HFFc6 (cell line): Measurements from ENCODE around the gene INPP1. TPM values are rescaled to one million over a fixed set of nuclear protein-coding genes. Genes with fewer than 3 reads are reported as not detected.

ENCODE experiments used
- DNase-seq: peaks from one replicate; pipeline ENCODE4 v3.0.0-alpha.2; 2018
- H3K27ac Mint-ChIP-seq: 2 replicates; pipeline ENCODE4 v1.8.0; 2020; ENCODE audit warnings: mild to moderate bottlenecking, mixed read lengths
- H3K27me3 Mint-ChIP-seq: 2 replicates; pipeline ENCODE4 v1.8.0; 2021; ENCODE audit warnings: mild to moderate bottlenecking, moderate library complexity, mixed read lengths; ENCODE audit not compliant: insufficient read depth
- H3K36me3 Mint-ChIP-seq: 2 replicates; pipeline ENCODE4 v1.8.0; 2021; ENCODE audit warnings: low read depth, mixed read lengths
- H3K4me1 Mint-ChIP-seq: 2 replicates; pipeline ENCODE4 v1.8.0; 2020; ENCODE audit warnings: low read depth, mixed read lengths
- H3K4me3 Mint-ChIP-seq: 2 replicates; pipeline ENCODE4 v1.8.0; 2020; ENCODE audit warnings: mild to moderate bottlenecking, moderate library complexity, mixed read lengths
- H3K9me3 Mint-ChIP-seq: 2 replicates; pipeline ENCODE4 v1.8.0; 2020; ENCODE audit warnings: mild to moderate bottlenecking, mixed read lengths
- total RNA-seq, 6 experiments: library from RNA; stranded (reverse); fragmentation: NEBNext Ultra II Directional; extraction: Animal tissue kit (Norgen Biotek cat#: 25700); gene quantifications; 2 replicates in 1 of 6; 3 replicates in 5 of 6; pipeline ENCODE4 v1.2.3, GENCODE V29; 2021
- TF ChIP-seq, protein P1 (sequence below): fragments of 200-600 bp; sonication (generic); IDR thresholded peaks from 2 replicates; pipeline ENCODE4 v1.5.0; 2021; ENCODE audit warnings: antibody characterized with exemption, mild to moderate bottlenecking

Gene INPP1
- total RNA-seq, 6 experiments from 2014 or later: 13.6 to 16.2 (median 15.7) TPM

DNA sequence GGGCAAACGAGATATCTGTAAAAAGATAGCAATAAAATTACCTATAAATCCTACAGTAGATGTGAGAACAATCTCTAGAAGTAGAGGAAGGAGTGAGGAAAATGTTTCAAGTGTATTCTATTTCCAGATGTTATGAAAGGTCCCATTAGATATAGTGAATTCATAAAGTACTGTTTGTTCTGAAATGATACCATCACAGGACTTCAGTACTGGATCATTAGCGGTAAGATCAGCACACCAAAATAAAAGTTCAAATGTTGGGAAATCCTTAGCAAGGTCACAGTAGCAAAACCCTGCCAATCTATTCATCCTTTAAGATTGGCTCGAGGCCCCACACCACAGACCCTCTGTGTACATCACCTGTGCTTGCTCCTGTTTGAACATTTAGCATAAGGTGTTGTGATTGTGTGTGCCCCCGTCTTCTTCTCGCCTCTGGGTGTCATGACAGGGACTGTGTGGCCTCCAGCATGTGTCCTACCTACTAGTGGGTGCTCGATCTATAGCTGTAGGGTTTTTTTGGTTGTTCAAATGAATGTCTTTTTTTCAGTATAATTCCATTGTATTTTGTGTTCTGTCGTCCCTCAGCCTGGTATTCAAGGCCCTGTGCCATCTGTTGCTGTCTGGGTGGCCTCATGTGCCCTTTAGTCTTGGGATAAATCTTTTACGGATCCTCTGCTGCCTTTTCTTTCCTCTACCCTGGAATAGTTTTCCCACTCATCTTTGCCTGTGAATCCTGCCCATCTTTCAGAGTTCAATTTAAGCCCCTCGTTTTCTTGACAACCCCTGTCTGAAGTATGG, 73.9 kb downstream of the INPP1 start:
- no peak overlapping the region for H3K4me3 Mint-ChIP-seq
- H3K27me3 Mint-ChIP-seq: no peaks in the 10 kb centered on the region; the same call in 1 of the 2 replicates
- TF ChIP-seq, protein P1, sequence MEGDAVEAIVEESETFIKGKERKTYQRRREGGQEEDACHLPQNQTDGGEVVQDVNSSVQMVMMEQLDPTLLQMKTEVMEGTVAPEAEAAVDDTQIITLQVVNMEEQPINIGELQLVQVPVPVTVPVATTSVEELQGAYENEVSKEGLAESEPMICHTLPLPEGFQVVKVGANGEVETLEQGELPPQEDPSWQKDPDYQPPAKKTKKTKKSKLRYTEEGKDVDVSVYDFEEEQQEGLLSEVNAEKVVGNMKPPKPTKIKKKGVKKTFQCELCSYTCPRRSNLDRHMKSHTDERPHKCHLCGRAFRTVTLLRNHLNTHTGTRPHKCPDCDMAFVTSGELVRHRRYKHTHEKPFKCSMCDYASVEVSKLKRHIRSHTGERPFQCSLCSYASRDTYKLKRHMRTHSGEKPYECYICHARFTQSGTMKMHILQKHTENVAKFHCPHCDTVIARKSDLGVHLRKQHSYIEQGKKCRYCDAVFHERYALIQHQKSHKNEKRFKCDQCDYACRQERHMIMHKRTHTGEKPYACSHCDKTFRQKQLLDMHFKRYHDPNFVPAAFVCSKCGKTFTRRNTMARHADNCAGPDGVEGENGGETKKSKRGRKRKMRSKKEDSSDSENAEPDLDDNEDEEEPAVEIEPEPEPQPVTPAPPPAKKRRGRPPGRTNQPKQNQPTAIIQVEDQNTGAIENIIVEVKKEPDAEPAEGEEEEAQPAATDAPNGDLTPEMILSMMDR: no peak
- H3K27ac Mint-ChIP-seq: no peak overlapping the region
- no peaks in the 10 kb centered on the region for H3K9me3 Mint-ChIP-seq
- H3K4me1 Mint-ChIP-seq: peaks cover 6% of the 10 kb centered on the region; the same call in 1 of the 2 replicates
- H3K36me3 Mint-ChIP-seq: no peaks in the 10 kb centered on the region
- DNase-seq: no peak

GRCh38 chr2:190418727-190419126, 75.3 kb downstream of the INPP1 start:
- no peak overlapping the region for H3K4me3 Mint-ChIP-seq
- no peaks in the 10 kb centered on the region for H3K9me3 Mint-ChIP-seq
- no peaks in the 10 kb centered on the region for H3K4me1 Mint-ChIP-seq
- no peak for DNase-seq
- no peaks in the 10 kb centered on the region for H3K36me3 Mint-ChIP-seq
- no peaks in the 10 kb centered on the region; the same call in none of the 2 replicates for H3K27me3 Mint-ChIP-seq
- no peak overlapping the region for H3K27ac Mint-ChIP-seq
- TF ChIP-seq, protein P1: no peak

DNA sequence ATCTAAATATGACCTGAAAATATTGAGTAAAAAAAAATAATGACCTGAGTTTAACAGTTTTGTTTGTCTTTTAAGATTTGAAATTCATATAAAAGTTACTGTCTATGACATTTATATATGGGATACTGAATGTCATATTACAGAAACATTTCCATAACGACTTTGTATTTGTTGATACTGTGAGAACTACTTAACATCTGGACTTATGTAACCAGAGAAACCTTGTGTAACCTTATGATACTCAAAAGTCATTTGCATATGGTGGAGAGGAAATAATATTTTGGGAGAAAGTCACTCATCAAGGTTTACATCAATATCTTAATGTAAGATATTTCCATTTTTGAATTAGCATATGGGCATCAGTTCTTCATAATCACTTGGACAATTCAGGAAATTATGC, 77.4 kb downstream of the INPP1 start:
- H3K27me3 Mint-ChIP-seq: no peaks in the 10 kb centered on the region; the same call in none of the 2 replicates
- no peak for DNase-seq
- TF ChIP-seq, protein P1: no peak
- no peaks in the 10 kb centered on the region for H3K4me1 Mint-ChIP-seq
- no peaks in the 10 kb centered on the region for H3K9me3 Mint-ChIP-seq
- no peak overlapping the region for H3K27ac Mint-ChIP-seq
- H3K36me3 Mint-ChIP-seq: no peaks in the 10 kb centered on the region
- H3K4me3 Mint-ChIP-seq: no peak overlapping the region

Other genes starting within 250 kb of the INPP1 start
- 10 to 100 TPM; 14.6 to 20.5 (median 17.2) TPM for gene HIBCH, start 23.8 kb upstream of the INPP1 start, total RNA-seq
- gene MFSD6, start 64.8 kb downstream of the INPP1 start, total RNA-seq: 10 to 100 TPM in 3 of 6 experiments, 1 to 10 TPM in 3; 3.2 to 10.4 (median 9.5) TPM
- 1 to 10 TPM; 1.5 to 7.4 (median 6.5) TPM for gene NEMP2, start 191.1 kb downstream of the INPP1 start, total RNA-seq